Naive thymus-derived CD4-positive, alpha-beta T cell (primary cell): ENCODE results near the gene EEF1AKMT2. TPM values are rescaled to one million over a fixed set of nuclear protein-coding genes. Genes with fewer than 3 reads are reported as not detected.
"Not testable (repeated sequence)": the region's sequence is repeated elsewhere in the genome, so short reads cannot be mapped to it uniquely, and the experiment has no call there.

Experiments
- ATAC-seq: fragments of 150-1000 bp; cut with Tn5 transposase; 2 replicates; pipeline ENCODE4 v1.10.0; 2021; ENCODE audit warnings: mild to moderate bottlenecking, moderate library complexity
- CTCF ChIA-PET: fragments of 350-600 bp; sonication (Branson Sonifier 250); formaldehyde crosslinking; loops from one replicate; lab custom pipeline; 2021; ENCODE audit warnings: antibody characterized with exemption; lab: Charles Lee
- POLR2A ChIA-PET: fragments of 350-600 bp; sonication (Branson Sonifier 250); formaldehyde crosslinking; loops from one replicate; lab custom pipeline; 2021; ENCODE audit warnings: antibody characterized with exemption, inconsistent platforms; lab: Charles Lee
- DNase-seq, 9 donors: peaks; one replicate each; pipeline versions ENCODE4 v3.0.0 to v3.0.0-alpha.2; 2020 to 2022; ENCODE audit warnings: mixed read lengths in 1 of 9
- H3K27ac ChIP-seq: one replicate; pipeline ENCODE4 v1.7.0; 2013; ENCODE audit warnings: mild to moderate bottlenecking, low read depth, low read length, moderate library complexity
- H3K27me3 ChIP-seq, 2 donors: one replicate each; pipeline ENCODE4 v1.7.0; 2013; ENCODE audit warnings: low read length in 2 of 2, mild to moderate bottlenecking in 2 of 2, moderate library complexity in 2 of 2; ENCODE audit not compliant: control insufficient read depth in 2 of 2, insufficient read depth in 2 of 2
- H3K36me3 ChIP-seq, 3 experiments: 1 replicate in 2 of 3; 2 replicates in 1 of 3; pipeline ENCODE4 v1.7.0; 2013; ENCODE audit warnings: low read length in 3 of 3, mild to moderate bottlenecking in 3 of 3, moderate library complexity in 1 of 3; ENCODE audit not compliant: insufficient read depth in 3 of 3, control insufficient read depth in 2 of 3
- H3K4me1 ChIP-seq, 2 donors: one replicate each; pipeline ENCODE4 v1.7.0; 2013; ENCODE audit warnings: low read length in 2 of 2, mild to moderate bottlenecking in 2 of 2, moderate library complexity in 1 of 2; ENCODE audit not compliant: control insufficient read depth in 2 of 2, insufficient read depth in 2 of 2
- H3K4me3 ChIP-seq: 2 replicates; pipeline ENCODE4 v1.7.0; 2013; ENCODE audit warnings: mild to moderate bottlenecking, low read length
- H3K9me3 ChIP-seq, 3 experiments: 1 replicate in 2 of 3; 2 replicates in 1 of 3; pipeline ENCODE4 v1.7.0; 2013; ENCODE audit warnings: low read length in 3 of 3; ENCODE audit not compliant: control insufficient read depth in 2 of 3
- H3K27ac Mint-ChIP-seq, 9 donors: one replicate each; pipeline ENCODE4 v1.8.0; 2020 to 2022; ENCODE audit warnings: mixed read lengths in 9 of 9, mild to moderate bottlenecking in 8 of 9, moderate library complexity in 5 of 9, inconsistent platforms in 2 of 9
- H3K27me3 Mint-ChIP-seq, 5 donors: one replicate each; pipeline ENCODE4 v1.8.0; 2021 to 2022; ENCODE audit warnings: mixed read lengths in 5 of 5, mild to moderate bottlenecking in 1 of 5
- H3K36me3 Mint-ChIP-seq, 5 donors: one replicate each; pipeline ENCODE4 v1.8.0; 2020 to 2022; ENCODE audit warnings: mixed read lengths in 5 of 5, mild to moderate bottlenecking in 3 of 5, inconsistent platforms in 1 of 5
- H3K4me1 Mint-ChIP-seq, 7 donors: one replicate each; pipeline ENCODE4 v1.8.0; 2020 to 2022; ENCODE audit warnings: mixed read lengths in 7 of 7, mild to moderate bottlenecking in 3 of 7, inconsistent platforms in 1 of 7
- H3K4me3 Mint-ChIP-seq, 10 donors: one replicate each; pipeline ENCODE4 v1.8.0; 2020 to 2022; ENCODE audit warnings: mild to moderate bottlenecking in 10 of 10, mixed read lengths in 10 of 10, moderate library complexity in 6 of 10, inconsistent platforms in 2 of 10
- H3K9me3 Mint-ChIP-seq, 11 donors: one replicate each; pipeline ENCODE4 v1.8.0; 2020 to 2022; ENCODE audit warnings: mixed read lengths in 11 of 11, mild to moderate bottlenecking in 4 of 11, inconsistent platforms in 1 of 11, moderate library complexity in 1 of 11
- intact Hi-C, 2 donors: fragments of 100-400 bp; cut with micrococcal nuclease; formaldehyde crosslinking; loops; one replicate each; pipeline ENCODE4 v1.15.1; 2023
- polyA plus RNA-seq, 2 donors: library from polyadenylated mRNA; unstranded; fragments of 300-500 nt; fragmentation: Illumina TruSeq; gene quantifications; one replicate each; pipeline ENCODE4 v1.2.3, GENCODE V29; 2021
- total RNA-seq, 6 experiments: library from RNA in 5 of 6; stranded (reverse) in 5 of 6; gene quantifications; 1 replicate in 5 of 6; 2 replicates in 1 of 6; pipeline ENCODE4 v1.2.3 and lab custom pipeline; 2021 to 2026

EEF1AKMT2 gene
- total and polyA plus RNA-seq, 7 experiments from 2014 or later, result 11.5 to 38.1 (median 22.0) TPM

GRCh38 chr10:124802313-124802675 lies 10.6 kb upstream of the EEF1AKMT2 start:
- Histone ChIP-seq H3K27me3 (no peaks in the 10 kb centered on the region), H3K4me1 (peaks cover 0 to 5% of the 10 kb centered on the region in 2 donors), H3K36me3 (peaks cover 0 to 6% (median 0%) of the 10 kb centered on the region in 3 experiments), H3K27ac (peak overlapping the region; percentile 90), H3K4me3 (peak overlapping the region; percentile 97), H3K9me3 (no peaks in the 10 kb centered on the region)
- no peaks in the 10 kb centered on the region for H3K9me3 Mint-ChIP-seq
- H3K4me1 Mint-ChIP-seq, result peaks cover 9 to 24% (median 17%) of the 10 kb centered on the region in 7 donors
- no peaks in the 10 kb centered on the region for H3K36me3 Mint-ChIP-seq
- H3K27ac Mint-ChIP-seq, result peak overlapping the region; percentile 55 to 95 (median 88)
- peak; percentile 28 for ATAC-seq
- DNase-seq, result peak in 1 of 9 donors; percentile 16
- H3K27me3 Mint-ChIP-seq, result peaks cover 0 to 12% (median 4%) of the 10 kb centered on the region in 5 donors
- ChIA-PET CTCF (interaction anchor here (1.0 kb wide), 1 partner anchor 27 kb away, joined by 3 read pairs; no protein-coding TSS in a partner anchor), POLR2A (interaction anchor here (1.0 to 3.4 kb wide), 4 partner anchors 11 to 114 kb away, joined by 3 to 27 read pairs (median 4); partner anchors contain the start of gene EEF1AKMT2)
- intact Hi-C loops, result loop anchor here (5.0 to 10.0 kb wide), 4 partner anchors 157 to 1795 kb away; partner anchors contain the start of genes EDRF1 (in 2 of the 2), ACADSB (in 1 of the 2), BCCIP (in 1 of the 2) and IKZF5 (in 1 of the 2)
- H3K4me3 Mint-ChIP-seq, result peak overlapping the region; percentile 85 to 96 (median 88)

GRCh38 chr10:124799211-124799610 lies 7.5 kb upstream of the EEF1AKMT2 start:
- DNase-seq (no peak), ATAC-seq (no peak)
- no peak overlapping the region for H3K4me3 ChIP-seq
- H3K27ac ChIP-seq, result no peak overlapping the region
- no peaks in the 10 kb centered on the region for H3K27me3 ChIP-seq
- POLR2A ChIA-PET, result no interaction called here
- peaks cover 0 to 5% of the 10 kb centered on the region in 2 donors for H3K4me1 ChIP-seq
- H3K27me3 Mint-ChIP-seq, result peaks cover 0 to 15% (median 4%) of the 10 kb centered on the region in 5 donors
- peaks cover 9 to 23% (median 20%) of the 10 kb centered on the region in 7 donors for H3K4me1 Mint-ChIP-seq
- peak overlapping the region in 2 of 10 donors; percentile 24 to 34 for H3K4me3 Mint-ChIP-seq
- intact Hi-C loops, result no loop called here
- H3K9me3 ChIP-seq, result no peaks in the 10 kb centered on the region
- H3K27ac Mint-ChIP-seq, result peak overlapping the region in 1 of 9 donors; percentile 28
- no peaks in the 10 kb centered on the region for H3K9me3 Mint-ChIP-seq
- H3K36me3 ChIP-seq, result peaks cover 0 to 6% (median 0%) of the 10 kb centered on the region in 3 experiments
- CTCF ChIA-PET, result no interaction called here
- H3K36me3 Mint-ChIP-seq, result no peaks in the 10 kb centered on the region

DNA sequence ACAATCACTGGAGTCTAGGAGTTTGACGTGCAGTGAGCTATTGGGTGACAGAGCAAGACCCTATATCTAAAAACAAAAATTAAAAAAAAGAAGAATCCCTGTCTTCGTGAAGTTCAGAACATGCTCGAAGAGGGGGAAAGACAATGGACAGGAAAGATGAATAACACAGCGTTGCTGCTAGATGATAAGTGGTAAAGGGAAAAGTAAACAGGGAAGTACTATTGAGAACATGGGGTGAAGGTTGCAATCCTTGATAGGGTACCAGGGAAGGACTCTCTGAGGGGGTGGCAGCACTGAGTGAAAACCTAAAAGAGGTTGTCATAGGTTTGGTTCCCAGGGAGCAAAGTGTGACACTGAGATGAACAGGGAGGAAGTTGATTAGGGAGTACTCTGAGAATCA lies 7.1 kb upstream of the EEF1AKMT2 start:
- POLR2A ChIA-PET, result no interaction called here
- Mint-ChIP-seq H3K27ac (peak overlapping the region in 1 of 9 donors; percentile 79), H3K27me3 (peaks cover 0 to 15% (median 4%) of the 10 kb centered on the region in 5 donors), H3K36me3 (no peaks in the 10 kb centered on the region), H3K4me3 (no peak overlapping the region), H3K4me1 (peaks cover 9 to 23% (median 20%) of the 10 kb centered on the region in 7 donors), H3K9me3 (no peaks in the 10 kb centered on the region)
- H3K36me3 ChIP-seq, result peaks cover 0 to 6% (median 0%) of the 10 kb centered on the region in 3 experiments
- peaks cover 0 to 5% of the 10 kb centered on the region in 2 donors for H3K4me1 ChIP-seq
- no peaks in the 10 kb centered on the region for H3K27me3 ChIP-seq
- DNase-seq (no peak), ATAC-seq (no peak)
- intact Hi-C loops, result no loop called here
- CTCF ChIA-PET, result no interaction called here
- H3K27ac ChIP-seq, result no peak overlapping the region
- no peak overlapping the region for H3K4me3 ChIP-seq
- no peaks in the 10 kb centered on the region for H3K9me3 ChIP-seq

- CTCF ChIA-PET, result no interaction called here
- ATAC-seq (no peak), DNase-seq (no peak)
- H3K27ac Mint-ChIP-seq, result no peak overlapping the region
- POLR2A ChIA-PET, result no interaction called here
- H3K4me3 Mint-ChIP-seq, result no peak overlapping the region
- intact Hi-C loops, result no loop called here
- H3K4me1 ChIP-seq, result peaks cover 0 to 5% of the 10 kb centered on the region in 2 donors
- peaks cover 0 to 6% (median 0%) of the 10 kb centered on the region in 3 experiments for H3K36me3 ChIP-seq
- no peaks in the 10 kb centered on the region for H3K36me3 Mint-ChIP-seq
- H3K27ac ChIP-seq, result no peak overlapping the region
- peaks cover 0 to 15% (median 4%) of the 10 kb centered on the region in 5 donors for H3K27me3 Mint-ChIP-seq
- H3K4me1 Mint-ChIP-seq, result peaks cover 9 to 22% (median 19%) of the 10 kb centered on the region in 7 donors
- H3K4me3 ChIP-seq, result no peak overlapping the region
- no peaks in the 10 kb centered on the region for H3K9me3 Mint-ChIP-seq
- H3K9me3 ChIP-seq, result no peaks in the 10 kb centered on the region
- no peaks in the 10 kb centered on the region for H3K27me3 ChIP-seq
Observed at GRCh38 chr10:124798364-124798763, 6.7 kb upstream of the EEF1AKMT2 start.

GRCh38 chr10:124792998-124793352 lies 1.3 kb upstream of the EEF1AKMT2 start:
- Mint-ChIP-seq H3K4me3 (peak overlapping the region; percentile 90 to 100 (median 98)), H3K4me1 (peaks cover 11 to 30% (median 21%) of the 10 kb centered on the region in 7 donors), H3K27ac (peak overlapping the region; percentile 86 to 96 (median 94)), H3K9me3 (peaks cover 0 to 1% (median 0%) of the 10 kb centered on the region in 11 donors), H3K36me3 (peaks cover 3 to 10% (median 4%) of the 10 kb centered on the region in 5 donors), H3K27me3 (peaks cover 0 to 10% (median 0%) of the 10 kb centered on the region in 5 donors)
- peaks cover 5 to 9% of the 10 kb centered on the region in 2 donors for H3K4me1 ChIP-seq
- H3K36me3 ChIP-seq, result peaks cover 0 to 11% (median 5%) of the 10 kb centered on the region in 3 experiments
- CTCF ChIA-PET, result no interaction called here
- intact Hi-C loops, result loop anchor here (1.0 to 5.0 kb wide), 4 partner anchors 34 to 376 kb away; partner anchors contain the start of gene OAT (in 1 of the 2)
- no peak overlapping the region for H3K4me3 ChIP-seq
- no peaks in the 10 kb centered on the region for H3K9me3 ChIP-seq
- DNase-seq (no peak), ATAC-seq (no peak)
- H3K27me3 ChIP-seq, result no peaks in the 10 kb centered on the region
- H3K27ac ChIP-seq, result no peak overlapping the region
- POLR2A ChIA-PET, result interaction anchor here (1.4 kb wide), 1 partner anchor 157 kb away, joined by 4 read pairs; no protein-coding TSS in a partner anchor

DNA sequence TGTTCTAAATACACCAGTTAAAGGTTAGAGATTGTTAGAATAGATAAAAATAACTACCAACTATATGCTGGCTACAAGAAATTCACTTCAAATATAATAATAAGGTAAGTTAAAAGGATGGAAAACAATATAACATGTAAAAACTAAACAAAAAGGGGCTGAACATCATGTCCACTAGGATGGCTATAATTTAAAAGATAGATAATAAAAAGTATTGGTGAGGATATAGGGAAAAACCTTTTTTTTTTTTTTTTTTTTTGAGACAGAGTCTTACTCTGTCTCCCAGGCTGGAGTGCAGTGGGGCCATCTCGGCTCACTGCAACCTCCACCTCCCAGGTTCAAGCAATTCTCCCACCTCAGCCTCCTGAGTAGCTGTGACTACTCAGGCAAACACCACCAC lies 8.8 kb downstream of the EEF1AKMT2 start:
- peaks cover 0 to 11% (median 3%) of the 10 kb centered on the region in 7 donors for H3K4me1 Mint-ChIP-seq
- peaks cover 0 to 21% (median 5%) of the 10 kb centered on the region in 3 experiments for H3K36me3 ChIP-seq
- ATAC-seq, H3K27me3 Mint-ChIP-seq, H3K27me3 ChIP-seq, H3K27ac Mint-ChIP-seq, H3K4me1 ChIP-seq, H3K9me3 ChIP-seq, DNase-seq, POLR2A ChIA-PET, H3K4me3 ChIP-seq, H3K27ac ChIP-seq, H3K9me3 Mint-ChIP-seq, intact Hi-C loops, CTCF ChIA-PET, H3K4me3 Mint-ChIP-seq: not testable (repeated sequence)
- H3K36me3 Mint-ChIP-seq, result peaks cover 5 to 32% (median 20%) of the 10 kb centered on the region in 5 donors
